ENCODE data around the gene TRIP12. TPM values are rescaled to one million over a fixed set of nuclear protein-coding genes. Genes with fewer than 3 reads are reported as not detected.
A peak's percentile ranks its signal among the peaks of the same experiment; 100 is the strongest.

The TRIP12 gene
- total RNA-seq, 1 experiment from 2014 or later: 166 TPM

DNA sequence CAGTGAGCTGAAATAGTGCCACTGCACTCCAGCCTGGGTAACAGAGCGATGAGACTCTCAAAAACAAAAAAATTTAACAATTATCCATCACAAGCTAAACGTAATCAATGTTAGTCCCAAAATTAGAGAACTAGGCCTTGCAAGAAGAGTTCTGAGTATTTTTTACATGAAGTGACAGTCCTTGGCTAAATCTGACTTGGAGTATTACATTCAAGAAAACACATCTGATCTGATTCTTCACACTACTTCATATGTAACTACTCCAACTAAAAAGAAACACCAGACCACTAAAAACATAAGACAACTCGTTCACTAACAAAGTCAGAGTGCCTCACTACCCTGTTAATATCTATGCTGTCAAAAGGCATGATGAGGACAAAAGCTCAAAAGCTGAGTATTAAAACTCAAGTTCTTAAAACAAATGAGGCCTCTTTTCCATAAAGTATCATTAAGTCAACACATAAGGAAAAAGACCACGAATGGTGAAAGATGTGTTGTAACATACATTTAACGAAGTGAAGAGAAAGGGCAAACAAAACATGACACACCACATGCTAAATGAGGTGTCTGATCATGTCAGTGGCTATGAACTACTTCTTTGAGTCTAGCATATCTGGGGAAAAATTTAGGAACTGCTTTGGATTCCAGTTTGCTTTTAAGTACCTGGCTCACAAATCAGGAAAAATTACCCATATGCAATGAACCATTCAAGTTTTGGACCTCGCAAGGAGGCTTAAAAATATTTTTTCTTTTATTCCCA lies 42.4 kb downstream of the TRIP12 start:
- Histone ChIP-seq H4K5ac (ENCODE audit: insufficient read length, low read depth, low read length) (no peak overlapping the region), H2BK20ac (ENCODE audit: low read depth, low read length, poor library complexity, severe bottlenecking) (no peak overlapping the region), H3T11ph (ENCODE audit: low read length) (no peak overlapping the region), H2AK5ac (ENCODE audit: insufficient read length, low read length) (no peak overlapping the region), H2BK12ac (ENCODE audit: insufficient read length, low read depth, low read length) (no peak overlapping the region), H4K20me1 (ENCODE audit: control insufficient read depth, insufficient read depth, insufficient read length) (no peaks in the 10 kb centered on the region), H2BK5ac (ENCODE audit: insufficient read length, low read length) (no peak overlapping the region), H3K4ac (ENCODE audit: low read depth, low read length) (no peak overlapping the region), H3K18ac (ENCODE audit: insufficient read length, low read depth, low read length) (no peak overlapping the region), H3K14ac (ENCODE audit: insufficient read depth, low read length) (no peak overlapping the region), H3K23me2 (ENCODE audit: insufficient read length, low read depth, low read length, poor library complexity, severe bottlenecking) (no peaks in the 10 kb centered on the region), H4K91ac (ENCODE audit: insufficient read length, low read depth, low read length) (no peak overlapping the region), H2BK120ac (ENCODE audit: low read depth, low read length, poor library complexity, severe bottlenecking) (no peak overlapping the region), H3K56ac (ENCODE audit: insufficient read length, low read depth, low read length) (no peak overlapping the region), H3K9me3 (ENCODE audit: control insufficient read depth, low read depth, low read length) (no peaks in the 10 kb centered on the region), H3K27ac (ENCODE audit: insufficient read length, low read depth, low read length) (no peak overlapping the region), H3K79me2 (ENCODE audit: insufficient read depth, low read length) (0 out of 2 replicates have a peak, but pooled peaks cover 2% of the 10 kb centered on the region), H2BK15ac (ENCODE audit: low read depth, low read length) (no peak overlapping the region), H3K9ac (ENCODE audit: extremely low read depth, insufficient read length, low read length) (no peak overlapping the region), H3K23ac (ENCODE audit: insufficient read length, low read depth, low read length) (no peak overlapping the region), H3K27me3 (ENCODE audit: insufficient read depth, low read length) (no peaks in the 10 kb centered on the region), H4K8ac (replicated peaks; ENCODE audit: insufficient read length, low read depth, low read length) (no peak overlapping the region), H3K4me1 (ENCODE audit: insufficient read depth, low read length) (no peaks in the 10 kb centered on the region), H2AFZ (ENCODE audit: low read length) (no peak overlapping the region), H3K79me1 (ENCODE audit: insufficient read depth, low read depth, low read length, poor library complexity, severe bottlenecking) (peaks cover 3% of the 10 kb centered on the region), H3K4me2 (ENCODE audit: insufficient read depth, insufficient read length, low read length) (no peak overlapping the region)
- Mint-ChIP-seq H3K9me3 (no peaks in the 10 kb centered on the region), H3K27ac (0 out of 7 replicates have a peak overlapping the region, but pooled peaks of 1 of the 3 experiments have one; percentile 40), H3K4me3 (no peak overlapping the region), H3K27me3 (ENCODE audit: low read depth) (no peaks in the 10 kb centered on the region), H3K4me1 (peaks cover 8% of the 10 kb centered on the region in 2 experiments; a peak in 3 of 4 replicates), H3K36me3 (ENCODE audit: insufficient read depth in 1 of 3, low read depth in 3 of 3) (peaks cover 12 to 30% (median 21%) of the 10 kb centered on the region in 3 experiments)
- no peak for DNase-seq
- WGBS (ENCODE audit: extremely low coverage, insufficient read length, low lambda C conversion rate): no CpG with 5 or more reads among the region's 6 CpGs
- TF ChIP-seq, protein P1, sequence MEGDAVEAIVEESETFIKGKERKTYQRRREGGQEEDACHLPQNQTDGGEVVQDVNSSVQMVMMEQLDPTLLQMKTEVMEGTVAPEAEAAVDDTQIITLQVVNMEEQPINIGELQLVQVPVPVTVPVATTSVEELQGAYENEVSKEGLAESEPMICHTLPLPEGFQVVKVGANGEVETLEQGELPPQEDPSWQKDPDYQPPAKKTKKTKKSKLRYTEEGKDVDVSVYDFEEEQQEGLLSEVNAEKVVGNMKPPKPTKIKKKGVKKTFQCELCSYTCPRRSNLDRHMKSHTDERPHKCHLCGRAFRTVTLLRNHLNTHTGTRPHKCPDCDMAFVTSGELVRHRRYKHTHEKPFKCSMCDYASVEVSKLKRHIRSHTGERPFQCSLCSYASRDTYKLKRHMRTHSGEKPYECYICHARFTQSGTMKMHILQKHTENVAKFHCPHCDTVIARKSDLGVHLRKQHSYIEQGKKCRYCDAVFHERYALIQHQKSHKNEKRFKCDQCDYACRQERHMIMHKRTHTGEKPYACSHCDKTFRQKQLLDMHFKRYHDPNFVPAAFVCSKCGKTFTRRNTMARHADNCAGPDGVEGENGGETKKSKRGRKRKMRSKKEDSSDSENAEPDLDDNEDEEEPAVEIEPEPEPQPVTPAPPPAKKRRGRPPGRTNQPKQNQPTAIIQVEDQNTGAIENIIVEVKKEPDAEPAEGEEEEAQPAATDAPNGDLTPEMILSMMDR (conservative IDR thresholded peaks at IDR 0.05): no peak

All from H9 (cell line).